GM19328 (cell line): ENCODE data around the gene KLHDC4.
"Not testable (repeated sequence)": the region's sequence is repeated elsewhere in the genome, so short reads cannot be mapped to it uniquely, and the experiment has no call there.

Experiments used
- ATAC-seq: cut with Tn5 transposase; IDR thresholded peaks from one replicate; pipeline ENCODE4 v1.9.1; 2021; ENCODE audit warnings: mild to moderate bottlenecking, moderate library complexity; ENCODE audit not compliant: unreplicated experiment

The KLHDC4 gene

GRCh38 chr16:87686697-87687096 is 79.1 kb downstream of the KLHDC4 start:
- no peak for ATAC-seq

- no peak for ATAC-seq
These were observed 80.0 kb downstream of the KLHDC4 start for GRCh38 chr16:87685766-87686165.

- ATAC-seq = no peak
These were observed 80.4 kb downstream of the KLHDC4 start for GRCh38 chr16:87685405-87685755.

- no peak for ATAC-seq
These were observed 80.9 kb downstream of the KLHDC4 start for GRCh38 chr16:87684711-87685404.

GRCh38 chr16:87684106-87684677 is 81.6 kb downstream of the KLHDC4 start:
- no peak for ATAC-seq

GRCh38 chr16:87682852-87683399 is 82.9 kb downstream of the KLHDC4 start:
- ATAC-seq = no peak

- no peak for ATAC-seq
These were observed 83.7 kb downstream of the KLHDC4 start for GRCh38 chr16:87681981-87682570.

GRCh38 chr16:87681051-87681602 is 84.7 kb downstream of the KLHDC4 start:
- ATAC-seq = not testable (repeated sequence)

- ATAC-seq = no peak
These were observed 85.5 kb downstream of the KLHDC4 start for GRCh38 chr16:87680272-87680644.

- ATAC-seq = no peak
These were observed 86.1 kb downstream of the KLHDC4 start for GRCh38 chr16:87679593-87680271.

GRCh38 chr16:87678618-87679017 is 87.2 kb downstream of the KLHDC4 start:
- ATAC-seq = no peak

GRCh38 chr16:87677830-87678229 is 88.0 kb downstream of the KLHDC4 start:
- ATAC-seq = no peak

- ATAC-seq = no peak
These were observed 90.6 kb downstream of the KLHDC4 start for GRCh38 chr16:87675111-87675719.

GRCh38 chr16:87674419-87674818 is 91.4 kb downstream of the KLHDC4 start:
- no peak for ATAC-seq

- ATAC-seq = no peak
These were observed 94.0 kb downstream of the KLHDC4 start for GRCh38 chr16:87671715-87672270.

GRCh38 chr16:87671221-87671620 is 94.6 kb downstream of the KLHDC4 start:
- no peak for ATAC-seq

- ATAC-seq = no peak
These were observed 96.1 kb downstream of the KLHDC4 start for GRCh38 chr16:87669672-87670071.

GRCh38 chr16:87667946-87668345 is 97.8 kb downstream of the KLHDC4 start:
- ATAC-seq = no peak

- ATAC-seq = no peak
These were observed 98.3 kb downstream of the KLHDC4 start for GRCh38 chr16:87667443-87667842.

- no peak for ATAC-seq
These were observed 98.9 kb downstream of the KLHDC4 start for GRCh38 chr16:87666919-87667318.

- no peak for ATAC-seq
These were observed 100.6 kb downstream of the KLHDC4 start for GRCh38 chr16:87665193-87665592.
